Kidney epithelial cell (primary cell): ENCODE data around the gene BNIP5. TPM values are rescaled to one million over a fixed set of nuclear protein-coding genes. Genes with fewer than 3 reads are reported as not detected.

Source experiments
- DNase-seq: peaks from one replicate; pipeline ENCODE4 v3.0.0-alpha.2; 2010; ENCODE audit warnings: low read depth
- H3K27me3 ChIP-seq: 2 replicates; pipeline ENCODE4 v1.6.0; 2011; ENCODE audit warnings: low read length; ENCODE audit not compliant: control insufficient read depth, insufficient read depth
- H3K36me3 ChIP-seq: 2 replicates; pipeline ENCODE4 v1.5.1; 2011; ENCODE audit warnings: low read length; ENCODE audit not compliant: control insufficient read depth, insufficient read depth
- H3K4me3 ChIP-seq: 2 replicates; pipeline ENCODE4 v1.5.1; 2011; ENCODE audit warnings: low read depth, mild to moderate bottlenecking, control low read depth, low read length
- total RNA-seq: library from RNA; depleted of rRNA; stranded (reverse); fragments of >200 nt; gene quantifications from 2 replicates; pipeline ENCODE4 v1.2.3, GENCODE V29; 2015
- TF ChIP-seq, protein P1 (sequence below): IDR thresholded peaks from 2 replicates; pipeline ENCODE4 v1.5.1; 2011; ENCODE audit warnings: mild to moderate bottlenecking, moderate library complexity, low read length, control low read depth, inconsistent platforms; ENCODE audit not compliant: insufficient read depth, poor library complexity, severe bottlenecking

Gene BNIP5
- total RNA-seq, 1 donor from 2014 or later = not detected

DNA sequence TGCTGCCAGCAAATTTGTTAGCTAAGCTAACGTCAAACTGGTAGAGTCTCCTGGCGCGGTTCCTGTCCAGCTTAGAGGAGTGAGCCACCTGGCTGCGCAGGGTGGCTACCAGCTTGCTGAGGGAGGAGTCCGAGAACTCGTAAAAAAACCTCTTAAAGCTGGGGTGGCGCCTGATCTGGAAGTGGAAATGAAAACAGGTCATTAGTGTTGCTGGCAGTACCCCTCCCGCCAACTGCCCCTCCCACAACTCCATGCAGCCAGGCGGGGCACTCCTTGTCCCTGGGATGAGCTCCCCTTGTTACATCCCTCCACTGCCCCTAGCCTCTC is 17.3 kb downstream of the BNIP5 start:
- Histone ChIP-seq H3K27me3 (peaks cover 7% of the 10 kb centered on the region), H3K36me3 (no peaks in the 10 kb centered on the region)

DNA sequence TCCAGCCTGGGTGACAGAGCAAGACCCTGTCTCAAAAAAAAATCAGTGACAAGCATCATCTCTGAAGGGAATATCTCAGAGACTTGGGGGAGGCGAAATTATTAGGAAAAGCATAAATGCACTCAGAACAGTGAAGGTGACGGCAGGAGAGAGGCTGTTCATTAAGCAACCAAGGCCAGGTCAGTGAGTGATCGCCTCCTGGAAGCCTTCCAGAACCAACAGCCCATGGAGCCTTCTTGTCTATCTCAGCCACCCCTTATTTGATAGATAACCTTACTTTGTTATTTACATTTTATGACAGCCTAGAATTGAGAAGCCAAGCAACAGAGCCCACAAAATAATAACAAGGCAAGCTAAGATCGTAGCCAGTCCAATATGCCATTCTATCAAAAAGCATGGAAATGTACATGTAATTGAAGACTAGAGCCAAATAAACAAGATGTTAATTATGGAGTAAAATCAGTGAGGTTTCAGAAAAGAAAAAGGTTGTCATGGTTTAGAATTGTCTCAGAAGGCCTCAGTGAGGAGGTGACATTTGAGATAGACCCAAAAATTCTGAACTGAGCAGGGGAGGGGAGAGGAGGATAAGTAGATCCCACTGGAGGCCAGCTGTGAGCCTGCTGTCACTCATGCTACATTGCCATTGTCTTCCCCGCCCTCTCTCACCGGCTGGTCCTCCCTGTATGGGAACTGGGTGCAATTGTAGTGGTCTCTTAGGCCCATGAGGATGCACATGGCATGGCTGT is 17.8 kb downstream of the BNIP5 start:
- TF ChIP-seq, protein P1, sequence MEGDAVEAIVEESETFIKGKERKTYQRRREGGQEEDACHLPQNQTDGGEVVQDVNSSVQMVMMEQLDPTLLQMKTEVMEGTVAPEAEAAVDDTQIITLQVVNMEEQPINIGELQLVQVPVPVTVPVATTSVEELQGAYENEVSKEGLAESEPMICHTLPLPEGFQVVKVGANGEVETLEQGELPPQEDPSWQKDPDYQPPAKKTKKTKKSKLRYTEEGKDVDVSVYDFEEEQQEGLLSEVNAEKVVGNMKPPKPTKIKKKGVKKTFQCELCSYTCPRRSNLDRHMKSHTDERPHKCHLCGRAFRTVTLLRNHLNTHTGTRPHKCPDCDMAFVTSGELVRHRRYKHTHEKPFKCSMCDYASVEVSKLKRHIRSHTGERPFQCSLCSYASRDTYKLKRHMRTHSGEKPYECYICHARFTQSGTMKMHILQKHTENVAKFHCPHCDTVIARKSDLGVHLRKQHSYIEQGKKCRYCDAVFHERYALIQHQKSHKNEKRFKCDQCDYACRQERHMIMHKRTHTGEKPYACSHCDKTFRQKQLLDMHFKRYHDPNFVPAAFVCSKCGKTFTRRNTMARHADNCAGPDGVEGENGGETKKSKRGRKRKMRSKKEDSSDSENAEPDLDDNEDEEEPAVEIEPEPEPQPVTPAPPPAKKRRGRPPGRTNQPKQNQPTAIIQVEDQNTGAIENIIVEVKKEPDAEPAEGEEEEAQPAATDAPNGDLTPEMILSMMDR = no peak
- H3K36me3 ChIP-seq = no peaks in the 10 kb centered on the region
- peaks cover 7% of the 10 kb centered on the region for H3K27me3 ChIP-seq
- no peak for DNase-seq
- no peak overlapping the region for H3K4me3 ChIP-seq

More for the DNA sequence above, 17.3 kb downstream of the BNIP5 start:
- no peak for DNase-seq
- H3K4me3 ChIP-seq = no peak overlapping the region
- TF ChIP-seq, protein P1 = no peak

DNA sequence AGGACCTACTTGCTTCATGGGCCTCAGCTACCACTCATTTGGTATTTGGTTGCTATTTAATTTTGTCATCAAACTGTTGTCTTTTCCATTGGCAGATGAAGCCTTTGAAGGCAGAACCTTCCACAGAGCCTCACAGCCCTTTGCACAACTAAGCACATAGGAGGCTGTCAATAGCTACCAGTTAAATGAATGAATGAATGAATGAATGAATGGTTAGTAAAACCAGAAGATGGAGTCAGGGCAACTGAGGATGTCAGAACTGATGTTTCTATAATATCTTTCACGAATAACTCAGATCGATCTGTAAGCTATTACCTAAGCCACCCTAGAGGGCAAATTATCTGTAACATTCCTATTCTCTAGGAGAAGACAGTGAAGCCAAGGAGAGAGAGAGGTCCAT is 19.1 kb downstream of the BNIP5 start:
- TF ChIP-seq, protein P1 = no peak
- Histone ChIP-seq H3K27me3 (peaks cover 7% of the 10 kb centered on the region), H3K4me3 (no peak overlapping the region), H3K36me3 (no peaks in the 10 kb centered on the region)
- no peak for DNase-seq

DNA sequence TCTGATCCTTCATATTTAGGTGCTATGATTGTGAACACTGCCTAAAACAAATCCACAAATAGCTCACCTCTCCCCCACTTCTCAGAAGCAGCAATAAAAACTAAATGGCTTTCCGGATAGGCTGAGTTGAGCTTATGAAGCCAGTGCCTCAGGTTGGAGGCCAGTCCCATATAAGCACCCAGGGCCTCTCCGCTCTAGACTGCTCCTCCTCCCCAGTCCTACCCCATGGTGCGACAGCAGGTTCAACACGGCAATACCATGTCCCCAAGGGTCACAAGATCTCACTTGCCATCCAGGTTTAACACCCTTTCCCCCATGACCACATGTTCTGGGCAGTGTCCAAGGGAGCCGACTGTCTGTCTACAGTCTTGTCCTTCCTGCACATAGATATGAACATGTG is 20.8 kb downstream of the BNIP5 start:
- Histone ChIP-seq H3K36me3 (no peaks in the 10 kb centered on the region), H3K4me3 (no peak overlapping the region), H3K27me3 (peaks cover 12% of the 10 kb centered on the region)
- DNase-seq = no peak
- TF ChIP-seq, protein P1 = no peak

DNA sequence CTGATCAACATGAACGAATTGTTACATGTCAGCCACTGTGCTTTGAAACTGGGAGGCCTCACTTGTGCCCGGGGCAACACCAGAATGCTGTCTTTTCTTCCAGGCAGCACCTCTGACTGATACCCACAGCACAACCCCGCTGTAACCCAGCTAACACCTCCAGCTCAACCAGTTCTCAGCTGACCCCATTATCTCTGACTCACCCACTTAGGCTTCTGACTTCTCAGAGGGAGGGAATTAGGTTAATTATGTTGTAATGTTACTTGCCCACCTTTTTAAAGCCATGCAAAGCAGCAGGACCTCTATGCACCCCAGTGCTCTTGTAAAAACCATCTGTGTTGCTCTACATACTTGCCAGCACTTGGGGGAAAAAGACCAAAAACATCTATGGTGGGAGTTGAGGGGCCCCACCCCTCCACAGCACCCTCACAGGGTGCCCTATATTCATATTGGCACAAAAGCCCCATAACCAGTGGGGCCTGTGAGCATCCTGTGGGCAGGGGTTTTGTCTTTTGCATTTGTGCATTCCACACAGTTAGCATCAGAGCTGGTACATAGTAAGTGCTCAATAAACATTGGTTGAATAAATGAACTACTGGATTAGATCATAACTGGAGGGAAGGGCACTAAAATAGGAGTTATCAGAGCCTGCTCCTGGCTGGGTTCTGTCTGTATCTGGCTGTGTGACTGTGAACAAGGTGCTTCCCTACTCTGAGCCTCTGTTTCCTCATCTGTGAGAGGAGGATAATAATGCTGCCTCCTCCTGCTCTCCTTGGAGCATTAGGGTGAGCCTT is 22.3 kb downstream of the BNIP5 start:
- H3K27me3 ChIP-seq = peaks cover 11% of the 10 kb centered on the region
- no peaks in the 10 kb centered on the region for H3K36me3 ChIP-seq
- no peak overlapping the region for H3K4me3 ChIP-seq
- peak; percentile 35 for DNase-seq
- TF ChIP-seq, protein P1 = no peak
